Measurements from ENCODE around the gene BTBD3.

The BTBD3 gene

GRCh38 chr20:11895861-11896387 is 21.8 kb upstream of the BTBD3 start:
- TF ChIP-seq TAF1 (IDR thresholded peaks at IDR 0.05; ENCODE audit: borderline replicate concordance, low read depth, low read length) (no peak), POLR2AphosphoS5 (IDR thresholded peaks at IDR 0.05; ENCODE audit: low read depth, low read length) (no peak), POLR2A (IDR thresholded peaks at IDR 0.05; ENCODE audit: low read depth, low read length) (no peak)
- no peak for FAIRE-seq
- no peak for DNase-seq (ENCODE audit: insufficient read length)

GRCh38 chr20:11901127-11901526 is 16.6 kb upstream of the BTBD3 start:
- TF ChIP-seq POLR2A (IDR thresholded peaks at IDR 0.05; ENCODE audit: low read depth, low read length) (no peak), TAF1 (IDR thresholded peaks at IDR 0.05; ENCODE audit: borderline replicate concordance, low read depth, low read length) (no peak), POLR2AphosphoS5 (IDR thresholded peaks at IDR 0.05; ENCODE audit: low read depth, low read length) (no peak)
- FAIRE-seq (no peak), DNase-seq (ENCODE audit: insufficient read length) (no peak)

- no peak for FAIRE-seq
- no peak for TF ChIP-seq POLR2AphosphoS5 (IDR thresholded peaks at IDR 0.05; ENCODE audit: low read depth, low read length)
- no peak for TF ChIP-seq TAF1 (IDR thresholded peaks at IDR 0.05; ENCODE audit: borderline replicate concordance, low read depth, low read length)
- TF ChIP-seq POLR2A (IDR thresholded peaks at IDR 0.05; ENCODE audit: low read depth, low read length), result no peak
- no peak for DNase-seq (ENCODE audit: insufficient read length)
Observed at GRCh38 chr20:11902285-11902697, 15.4 kb upstream of the BTBD3 start.

GRCh38 chr20:11905460-11906179 is 12.1 kb upstream of the BTBD3 start:
- TF ChIP-seq POLR2AphosphoS5 (IDR thresholded peaks at IDR 0.05; ENCODE audit: low read depth, low read length) (no peak), TAF1 (IDR thresholded peaks at IDR 0.05; ENCODE audit: borderline replicate concordance, low read depth, low read length) (no peak), POLR2A (IDR thresholded peaks at IDR 0.05; ENCODE audit: low read depth, low read length) (no peak)
- FAIRE-seq (no peak), DNase-seq (ENCODE audit: insufficient read length) (no peak)

- no peak for DNase-seq (ENCODE audit: insufficient read length)
- no peak for TF ChIP-seq TAF1 (IDR thresholded peaks at IDR 0.05; ENCODE audit: borderline replicate concordance, low read depth, low read length)
- TF ChIP-seq POLR2AphosphoS5 (IDR thresholded peaks at IDR 0.05; ENCODE audit: low read depth, low read length), result no peak
- TF ChIP-seq POLR2A (IDR thresholded peaks at IDR 0.05; ENCODE audit: low read depth, low read length), result no peak
- FAIRE-seq, result no peak
Observed at GRCh38 chr20:11906626-11907480, 10.8 kb upstream of the BTBD3 start.

GRCh38 chr20:11907621-11908020 is 10.1 kb upstream of the BTBD3 start:
- no peak for TF ChIP-seq POLR2AphosphoS5 (IDR thresholded peaks at IDR 0.05; ENCODE audit: low read depth, low read length)
- no peak for TF ChIP-seq POLR2A (IDR thresholded peaks at IDR 0.05; ENCODE audit: low read depth, low read length)
- no peak for TF ChIP-seq TAF1 (IDR thresholded peaks at IDR 0.05; ENCODE audit: borderline replicate concordance, low read depth, low read length)
- DNase-seq (ENCODE audit: insufficient read length) (no peak), FAIRE-seq (no peak)

- no peak for TF ChIP-seq POLR2AphosphoS5 (IDR thresholded peaks at IDR 0.05; ENCODE audit: low read depth, low read length)
- no peak for TF ChIP-seq TAF1 (IDR thresholded peaks at IDR 0.05; ENCODE audit: borderline replicate concordance, low read depth, low read length)
- TF ChIP-seq POLR2A (IDR thresholded peaks at IDR 0.05; ENCODE audit: low read depth, low read length), result no peak
- no peak for FAIRE-seq
- DNase-seq (ENCODE audit: insufficient read length), result no peak
Observed at GRCh38 chr20:11912013-11912658, 5.6 kb upstream of the BTBD3 start.

GRCh38 chr20:11912659-11913415 is 4.9 kb upstream of the BTBD3 start:
- no peak for TF ChIP-seq TAF1 (IDR thresholded peaks at IDR 0.05; ENCODE audit: borderline replicate concordance, low read depth, low read length)
- TF ChIP-seq POLR2A (IDR thresholded peaks at IDR 0.05; ENCODE audit: low read depth, low read length), result no peak
- TF ChIP-seq POLR2AphosphoS5 (IDR thresholded peaks at IDR 0.05; ENCODE audit: low read depth, low read length), result no peak
- no peak for FAIRE-seq
- no peak for DNase-seq (ENCODE audit: insufficient read length)

- DNase-seq (ENCODE audit: insufficient read length) (no peak), FAIRE-seq (no peak)
- TF ChIP-seq TAF1 (IDR thresholded peaks at IDR 0.05; ENCODE audit: borderline replicate concordance, low read depth, low read length), result no peak
Observed at GRCh38 chr20:11918391-11918845, 725 bp downstream of the BTBD3 start.

GRCh38 chr20:11918981-11919380 is 1.3 kb downstream of the BTBD3 start:
- no peak for TF ChIP-seq POLR2AphosphoS5 (IDR thresholded peaks at IDR 0.05; ENCODE audit: low read depth, low read length)
- no peak for TF ChIP-seq POLR2A (IDR thresholded peaks at IDR 0.05; ENCODE audit: low read depth, low read length)
- TF ChIP-seq TAF1 (IDR thresholded peaks at IDR 0.05; ENCODE audit: borderline replicate concordance, low read depth, low read length), result no peak
- no peak for FAIRE-seq
- DNase-seq (ENCODE audit: insufficient read length), result no peak

- no peak for DNase-seq (ENCODE audit: insufficient read length)
- TF ChIP-seq POLR2AphosphoS5 (IDR thresholded peaks at IDR 0.05; ENCODE audit: low read depth, low read length) (no peak), POLR2A (IDR thresholded peaks at IDR 0.05; ENCODE audit: low read depth, low read length) (no peak), TAF1 (IDR thresholded peaks at IDR 0.05; ENCODE audit: borderline replicate concordance, low read depth, low read length) (no peak)
- FAIRE-seq, result no peak
Observed at GRCh38 chr20:11919581-11919980, 1.9 kb downstream of the BTBD3 start.
